ENCODE data around the gene RIIAD1. TPM values are rescaled to one million over a fixed set of nuclear protein-coding genes. Genes with fewer than 3 reads are reported as not detected.

RIIAD1 gene
- total and polyA plus RNA-seq, 3 experiments from 2014 or later: not detected

- Mint-ChIP-seq H3K4me1 (peaks cover 24 to 36% (median 35%) of the 10 kb centered on the region in 3 donors), H3K9me3 (peaks cover 0 to 1% (median 0%) of the 10 kb centered on the region in 5 donors), H3K27me3 (peaks cover 43 to 66% of the 10 kb centered on the region in 2 donors), H3K36me3 (no peaks in the 10 kb centered on the region), H3K27ac (no peak overlapping the region), H3K4me3 (no peak overlapping the region)
- Histone ChIP-seq H3K9me3 (ENCODE audit: low read length) (no peaks in the 10 kb centered on the region), H3K4me3 (ENCODE audit: low read length) (no peak overlapping the region), H3K4me1 (ENCODE audit: insufficient read depth, low read length) (peaks cover 28% of the 10 kb centered on the region), H3K36me3 (ENCODE audit: insufficient read depth, low read length) (no peaks in the 10 kb centered on the region), H3K27ac (ENCODE audit: low read depth, low read length) (no peak overlapping the region), H3K27me3 (ENCODE audit: insufficient read depth, low read length, poor library complexity, severe bottlenecking) (peaks cover 21% of the 10 kb centered on the region)
- ChIA-PET CTCF (no interaction called here), POLR2A (no interaction called here)
- no peak for DNase-seq
Measured at GRCh38 chr1:151718666-151719065, 2.7 kb upstream of the RIIAD1 start.

- H3K27me3 Mint-ChIP-seq: peaks cover 43 to 62% of the 10 kb centered on the region in 2 donors
- peaks cover 24 to 36% (median 35%) of the 10 kb centered on the region in 3 donors for H3K4me1 Mint-ChIP-seq
- Histone ChIP-seq H3K27me3 (ENCODE audit: insufficient read depth, low read length, poor library complexity, severe bottlenecking) (peaks cover 29% of the 10 kb centered on the region), H3K27ac (ENCODE audit: low read depth, low read length) (no peak overlapping the region), H3K36me3 (ENCODE audit: insufficient read depth, low read length) (no peaks in the 10 kb centered on the region), H3K4me3 (ENCODE audit: low read length) (no peak overlapping the region), H3K4me1 (ENCODE audit: insufficient read depth, low read length) (peaks cover 28% of the 10 kb centered on the region), H3K9me3 (ENCODE audit: low read length) (no peaks in the 10 kb centered on the region)
- H3K27ac Mint-ChIP-seq: peak overlapping the region in 3 of 8 donors; percentile 1 to 26 (median 20)
- CTCF ChIA-PET: interaction anchor here (1.0 kb wide), 1 partner anchor 15 kb away, joined by 5 read pairs; no protein-coding TSS in a partner anchor
- POLR2A ChIA-PET: no interaction called here
- H3K9me3 Mint-ChIP-seq: peaks cover 0 to 1% (median 0%) of the 10 kb centered on the region in 5 donors
- H3K36me3 Mint-ChIP-seq: no peaks in the 10 kb centered on the region
- H3K4me3 Mint-ChIP-seq: peak overlapping the region; percentile 36 to 90 (median 46)
- no peak for DNase-seq
Measured at GRCh38 chr1:151720125-151720524, 1.2 kb upstream of the RIIAD1 start.

- Histone ChIP-seq H3K4me1 (ENCODE audit: insufficient read depth, low read length) (peaks cover 28% of the 10 kb centered on the region), H3K4me3 (ENCODE audit: low read length) (peak overlapping the region; percentile 64), H3K9me3 (ENCODE audit: low read length) (no peaks in the 10 kb centered on the region), H3K36me3 (ENCODE audit: insufficient read depth, low read length) (no peaks in the 10 kb centered on the region), H3K27ac (ENCODE audit: low read depth, low read length) (no peak overlapping the region), H3K27me3 (ENCODE audit: insufficient read depth, low read length, poor library complexity, severe bottlenecking) (peaks cover 29% of the 10 kb centered on the region)
- Mint-ChIP-seq H3K27ac (peak overlapping the region in 7 of 8 donors; percentile 1 to 93 (median 54)), H3K27me3 (peaks cover 42 to 62% of the 10 kb centered on the region in 2 donors), H3K36me3 (no peaks in the 10 kb centered on the region), H3K4me1 (peaks cover 24 to 36% (median 35%) of the 10 kb centered on the region in 3 donors), H3K9me3 (peaks cover 0 to 1% (median 0%) of the 10 kb centered on the region in 5 donors), H3K4me3 (peak overlapping the region; percentile 61 to 90 (median 79))
- POLR2A ChIA-PET: interaction anchor here (1.2 kb wide), 1 partner anchor 747 kb away, joined by 3 read pairs; no protein-coding TSS in a partner anchor
- CTCF ChIA-PET: interaction anchor here (1.0 to 1.2 kb wide), 2 partner anchors 14 to 127 kb away, joined by 5 to 6 read pairs; no protein-coding TSS in a partner anchor
- DNase-seq: no peak
Measured at GRCh38 chr1:151720554-151720953, 768 bp upstream of the RIIAD1 start.

- ChIA-PET CTCF (interaction anchor here (1.3 to 1.9 kb wide), 2 partner anchors 41 to 128 kb away, joined by 4 to 5 read pairs; no protein-coding TSS in a partner anchor), POLR2A (interaction anchor here (1.2 kb wide), 1 partner anchor 748 kb away, joined by 3 read pairs; no protein-coding TSS in a partner anchor)
- no peaks in the 10 kb centered on the region for H3K36me3 ChIP-seq (ENCODE audit: insufficient read depth, low read length)
- Mint-ChIP-seq H3K27me3 (peaks cover 43 to 65% of the 10 kb centered on the region in 2 donors), H3K4me3 (peak overlapping the region; percentile 64 to 90 (median 67)), H3K4me1 (peaks cover 21 to 32% (median 28%) of the 10 kb centered on the region in 3 donors), H3K36me3 (no peaks in the 10 kb centered on the region), H3K9me3 (peaks cover 0 to 4% (median 0%) of the 10 kb centered on the region in 5 donors), H3K27ac (no peak overlapping the region)
- H3K27ac ChIP-seq (ENCODE audit: low read depth, low read length): no peak overlapping the region
- peak overlapping the region; percentile 56 for H3K4me3 ChIP-seq (ENCODE audit: low read length)
- no peaks in the 10 kb centered on the region for H3K9me3 ChIP-seq (ENCODE audit: low read length)
- peaks cover 25% of the 10 kb centered on the region for H3K4me1 ChIP-seq (ENCODE audit: insufficient read depth, low read length)
- no peak for DNase-seq
- H3K27me3 ChIP-seq (ENCODE audit: insufficient read depth, low read length, poor library complexity, severe bottlenecking): peaks cover 32% of the 10 kb centered on the region
Measured at GRCh38 chr1:151721788-151722510, 627 bp downstream of the RIIAD1 start.

- Mint-ChIP-seq H3K27ac (no peak overlapping the region), H3K36me3 (no peaks in the 10 kb centered on the region), H3K4me3 (no peak overlapping the region), H3K27me3 (peaks cover 35 to 63% of the 10 kb centered on the region in 2 donors), H3K4me1 (peaks cover 19 to 21% (median 20%) of the 10 kb centered on the region in 3 donors), H3K9me3 (peaks cover 0 to 3% (median 0%) of the 10 kb centered on the region in 5 donors)
- H3K4me1 ChIP-seq (ENCODE audit: insufficient read depth, low read length): peaks cover 19% of the 10 kb centered on the region
- H3K27me3 ChIP-seq (ENCODE audit: insufficient read depth, low read length, poor library complexity, severe bottlenecking): peaks cover 26% of the 10 kb centered on the region
- no peak overlapping the region for H3K27ac ChIP-seq (ENCODE audit: low read depth, low read length)
- POLR2A ChIA-PET: no interaction called here
- no peaks in the 10 kb centered on the region for H3K9me3 ChIP-seq (ENCODE audit: low read length)
- DNase-seq: no peak
- no peak overlapping the region for H3K4me3 ChIP-seq (ENCODE audit: low read length)
- no peaks in the 10 kb centered on the region for H3K36me3 ChIP-seq (ENCODE audit: insufficient read depth, low read length)
- CTCF ChIA-PET: no interaction called here
Measured at GRCh38 chr1:151723726-151724370, 2.5 kb downstream of the RIIAD1 start.

GRCh38 chr1:151728151-151729054, 7.1 kb downstream of the RIIAD1 start:
- ChIA-PET CTCF (no interaction called here), POLR2A (no interaction called here)
- peaks cover 0 to 3% (median 0%) of the 10 kb centered on the region in 5 donors for H3K9me3 Mint-ChIP-seq
- H3K4me1 Mint-ChIP-seq: no peaks in the 10 kb centered on the region
- Histone ChIP-seq H3K27me3 (ENCODE audit: insufficient read depth, low read length, poor library complexity, severe bottlenecking) (peaks cover 16% of the 10 kb centered on the region), H3K4me3 (ENCODE audit: low read length) (no peak overlapping the region), H3K27ac (ENCODE audit: low read depth, low read length) (no peak overlapping the region), H3K9me3 (ENCODE audit: low read length) (no peaks in the 10 kb centered on the region), H3K36me3 (ENCODE audit: insufficient read depth, low read length) (no peaks in the 10 kb centered on the region), H3K4me1 (ENCODE audit: insufficient read depth, low read length) (no peaks in the 10 kb centered on the region)
- peaks cover 52 to 84% of the 10 kb centered on the region in 2 donors for H3K27me3 Mint-ChIP-seq
- DNase-seq: no peak
- no peak overlapping the region for H3K4me3 Mint-ChIP-seq
- H3K27ac Mint-ChIP-seq: peak overlapping the region in 1 of 8 donors; percentile 66
- no peaks in the 10 kb centered on the region for H3K36me3 Mint-ChIP-seq

- no peak for DNase-seq
- peaks cover 45 to 80% of the 10 kb centered on the region in 2 donors for H3K27me3 Mint-ChIP-seq
- CTCF ChIA-PET: no interaction called here
Measured at GRCh38 chr1:151729157-151729965, 8.0 kb downstream of the RIIAD1 start.

More at GRCh38 chr1:151729157-151729965, 8.0 kb downstream of the RIIAD1 start:
- Histone ChIP-seq H3K4me1 (ENCODE audit: insufficient read depth, low read length) (no peaks in the 10 kb centered on the region), H3K4me3 (ENCODE audit: low read length) (no peak overlapping the region), H3K36me3 (ENCODE audit: insufficient read depth, low read length) (no peaks in the 10 kb centered on the region), H3K27ac (ENCODE audit: low read depth, low read length) (no peak overlapping the region), H3K9me3 (ENCODE audit: low read length) (no peaks in the 10 kb centered on the region), H3K27me3 (ENCODE audit: insufficient read depth, low read length, poor library complexity, severe bottlenecking) (peaks cover 7% of the 10 kb centered on the region)
- POLR2A ChIA-PET: no interaction called here
- Mint-ChIP-seq H3K4me1 (no peaks in the 10 kb centered on the region), H3K27ac (no peak overlapping the region), H3K36me3 (no peaks in the 10 kb centered on the region), H3K4me3 (no peak overlapping the region), H3K9me3 (peaks cover 0 to 3% (median 0%) of the 10 kb centered on the region in 5 donors)
